GM21390 (cell line): ENCODE measurements around the gene SLC25A25.
A peak's percentile ranks its signal among the peaks of the same experiment; 100 is the strongest.
"Not testable (repeated sequence)": the region's sequence is repeated elsewhere in the genome, so short reads cannot be mapped to it uniquely, and the experiment has no call there.

Experiments
- ATAC-seq: cut with Tn5 transposase; IDR thresholded peaks from one replicate; pipeline ENCODE4 v1.9.1; 2021; ENCODE audit not compliant: unreplicated experiment

The SLC25A25 gene

GRCh38 chr9:128067645-128068385 lies at the start of gene SLC25A25:
SLC25A25 (plus strand) TSS chr9:128068232; CDS start chr9:128068320, 88 bp downstream.
- peak; percentile 67 for ATAC-seq

- ATAC-seq, result no peak
These were observed 47.3 kb upstream of the SLC25A25 start for GRCh38 chr9:128020692-128021091.

GRCh38 chr9:128021098-128021497 lies 46.9 kb upstream of the SLC25A25 start:
- no peak for ATAC-seq

- no peak for ATAC-seq
These were observed 45.1 kb upstream of the SLC25A25 start for GRCh38 chr9:128022886-128023285.

- ATAC-seq, result not testable (repeated sequence)
These were observed 44.4 kb upstream of the SLC25A25 start for GRCh38 chr9:128023671-128024070.

GRCh38 chr9:128024761-128025308 lies 43.2 kb upstream of the SLC25A25 start:
- no peak for ATAC-seq

- ATAC-seq, result no peak
These were observed 42.3 kb upstream of the SLC25A25 start for GRCh38 chr9:128025736-128026135.

GRCh38 chr9:128026255-128026772 lies 41.7 kb upstream of the SLC25A25 start:
- ATAC-seq, result peak; percentile 51

- ATAC-seq, result no peak
These were observed 41.1 kb upstream of the SLC25A25 start for GRCh38 chr9:128026773-128027541.

- ATAC-seq, result no peak
These were observed 40.3 kb upstream of the SLC25A25 start for GRCh38 chr9:128027705-128028104.

GRCh38 chr9:128033609-128034008 lies 34.4 kb upstream of the SLC25A25 start:
- ATAC-seq, result no peak

GRCh38 chr9:128034821-128035652 lies 33.0 kb upstream of the SLC25A25 start:
- no peak for ATAC-seq

GRCh38 chr9:128036522-128036921 lies 31.5 kb upstream of the SLC25A25 start:
- ATAC-seq, result not testable (repeated sequence)

GRCh38 chr9:128040783-128041182 lies 27.2 kb upstream of the SLC25A25 start:
- not testable (repeated sequence) for ATAC-seq

GRCh38 chr9:128042043-128042442 lies 26.0 kb upstream of the SLC25A25 start:
- ATAC-seq, result no peak

- ATAC-seq, result no peak
These were observed 24.6 kb upstream of the SLC25A25 start for GRCh38 chr9:128043467-128043868.

- ATAC-seq, result not testable (repeated sequence)
These were observed 22.6 kb upstream of the SLC25A25 start for GRCh38 chr9:128045409-128045808.

GRCh38 chr9:128045831-128046230 lies 22.2 kb upstream of the SLC25A25 start:
- no peak for ATAC-seq

- ATAC-seq, result no peak
These were observed 20.8 kb upstream of the SLC25A25 start for GRCh38 chr9:128047231-128047630.

GRCh38 chr9:128048663-128049062 lies 19.4 kb upstream of the SLC25A25 start:
- no peak for ATAC-seq

- ATAC-seq, result no peak
These were observed 18.2 kb upstream of the SLC25A25 start for GRCh38 chr9:128049843-128050242.
